Nephron progenitor cell (in vitro differentiated cells): ENCODE results near the gene RAB6A.
A peak's percentile ranks its signal among the peaks of the same experiment; 100 is the strongest.

Experiments
- DNase-seq: peaks from one replicate; pipeline ENCODE4 v3.0.0; 2021
- H3K27ac Mint-ChIP-seq: 2 replicates; pipeline ENCODE4 v1.8.0; 2021; ENCODE audit warnings: mild to moderate bottlenecking, moderate library complexity, mixed read lengths
- H3K27me3 Mint-ChIP-seq: 2 replicates; pipeline ENCODE4 v1.8.0; 2021; ENCODE audit warnings: mild to moderate bottlenecking, low read depth, mixed read lengths; ENCODE audit not compliant: poor library complexity
- H3K36me3 Mint-ChIP-seq: 2 replicates; pipeline ENCODE4 v1.8.0; 2021; ENCODE audit warnings: low read depth, mixed read lengths
- H3K4me1 Mint-ChIP-seq: 2 replicates; pipeline ENCODE4 v1.8.0; 2021; ENCODE audit warnings: mixed read lengths
- H3K4me3 Mint-ChIP-seq: 2 replicates; pipeline ENCODE4 v1.8.0; 2021; ENCODE audit warnings: mild to moderate bottlenecking, moderate library complexity, mixed read lengths
- H3K9me3 Mint-ChIP-seq: 2 replicates; pipeline ENCODE4 v1.8.0; 2021; ENCODE audit warnings: mild to moderate bottlenecking, moderate library complexity, mixed read lengths
- TF ChIP-seq, protein P1 (sequence below): fragments of 200-600 bp; sonication (generic); IDR thresholded peaks from 2 replicates; pipeline ENCODE4 v1.5.0; 2021; ENCODE audit warnings: antibody characterized with exemption

Gene RAB6A

DNA sequence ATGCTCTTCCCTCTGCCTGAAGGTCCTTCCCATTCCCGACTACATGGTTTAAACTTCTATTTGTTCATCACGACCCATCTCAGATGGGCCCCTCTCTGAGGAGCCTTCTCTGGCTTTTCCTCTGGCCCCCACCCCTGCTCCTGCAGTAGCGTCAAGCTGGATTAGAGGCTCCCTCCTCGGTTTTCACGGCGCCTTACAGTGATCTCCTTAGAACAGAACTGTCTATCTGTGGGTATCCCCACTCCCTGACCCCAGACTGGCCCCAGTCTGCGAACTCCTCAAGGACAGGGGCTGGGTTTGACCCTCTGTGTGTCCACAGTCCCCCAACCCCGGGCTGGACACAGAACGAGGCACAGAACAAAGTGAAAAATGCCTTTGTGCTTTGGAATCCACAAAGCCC, 111.7 kb downstream of the RAB6A start:
- Mint-ChIP-seq H3K27ac (no peak overlapping the region), H3K4me1 (peaks cover 75% of the 10 kb centered on the region), H3K9me3 (no peaks in the 10 kb centered on the region), H3K27me3 (peaks cover 27% of the 10 kb centered on the region), H3K4me3 (peak overlapping the region; percentile 48), H3K36me3 (no peaks in the 10 kb centered on the region)
- no peak for DNase-seq
- TF ChIP-seq, protein P1, sequence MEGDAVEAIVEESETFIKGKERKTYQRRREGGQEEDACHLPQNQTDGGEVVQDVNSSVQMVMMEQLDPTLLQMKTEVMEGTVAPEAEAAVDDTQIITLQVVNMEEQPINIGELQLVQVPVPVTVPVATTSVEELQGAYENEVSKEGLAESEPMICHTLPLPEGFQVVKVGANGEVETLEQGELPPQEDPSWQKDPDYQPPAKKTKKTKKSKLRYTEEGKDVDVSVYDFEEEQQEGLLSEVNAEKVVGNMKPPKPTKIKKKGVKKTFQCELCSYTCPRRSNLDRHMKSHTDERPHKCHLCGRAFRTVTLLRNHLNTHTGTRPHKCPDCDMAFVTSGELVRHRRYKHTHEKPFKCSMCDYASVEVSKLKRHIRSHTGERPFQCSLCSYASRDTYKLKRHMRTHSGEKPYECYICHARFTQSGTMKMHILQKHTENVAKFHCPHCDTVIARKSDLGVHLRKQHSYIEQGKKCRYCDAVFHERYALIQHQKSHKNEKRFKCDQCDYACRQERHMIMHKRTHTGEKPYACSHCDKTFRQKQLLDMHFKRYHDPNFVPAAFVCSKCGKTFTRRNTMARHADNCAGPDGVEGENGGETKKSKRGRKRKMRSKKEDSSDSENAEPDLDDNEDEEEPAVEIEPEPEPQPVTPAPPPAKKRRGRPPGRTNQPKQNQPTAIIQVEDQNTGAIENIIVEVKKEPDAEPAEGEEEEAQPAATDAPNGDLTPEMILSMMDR: no peak

DNA sequence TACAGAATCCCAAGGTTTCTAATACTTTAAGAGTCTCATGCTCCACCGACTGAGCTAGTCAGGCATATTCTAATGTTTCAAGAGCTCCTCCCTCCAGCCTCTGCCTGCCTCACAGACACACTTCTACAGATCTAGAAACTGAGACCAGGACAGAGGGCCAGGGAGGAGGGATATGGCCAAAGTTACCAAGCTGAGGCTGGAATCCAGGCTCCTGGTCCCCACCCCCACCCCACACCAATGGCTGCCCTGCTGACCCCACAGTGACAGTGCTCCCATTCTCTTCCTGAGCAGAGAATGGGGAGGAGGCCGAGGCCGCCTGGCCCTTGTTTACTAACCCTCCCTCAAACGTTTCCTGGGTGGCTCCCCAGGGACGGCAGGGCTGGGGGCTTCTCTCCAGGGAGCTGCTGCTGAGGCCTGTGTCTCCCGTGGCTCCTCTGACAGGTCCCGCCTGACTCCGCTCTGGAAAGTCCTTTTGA, 112.3 kb downstream of the RAB6A start:
- TF ChIP-seq, protein P1: no peak
- Mint-ChIP-seq H3K27me3 (peaks cover 27% of the 10 kb centered on the region), H3K27ac (no peak overlapping the region), H3K4me1 (peaks cover 69% of the 10 kb centered on the region), H3K9me3 (no peaks in the 10 kb centered on the region), H3K4me3 (no peak overlapping the region), H3K36me3 (no peaks in the 10 kb centered on the region)
- DNase-seq: no peak

DNA sequence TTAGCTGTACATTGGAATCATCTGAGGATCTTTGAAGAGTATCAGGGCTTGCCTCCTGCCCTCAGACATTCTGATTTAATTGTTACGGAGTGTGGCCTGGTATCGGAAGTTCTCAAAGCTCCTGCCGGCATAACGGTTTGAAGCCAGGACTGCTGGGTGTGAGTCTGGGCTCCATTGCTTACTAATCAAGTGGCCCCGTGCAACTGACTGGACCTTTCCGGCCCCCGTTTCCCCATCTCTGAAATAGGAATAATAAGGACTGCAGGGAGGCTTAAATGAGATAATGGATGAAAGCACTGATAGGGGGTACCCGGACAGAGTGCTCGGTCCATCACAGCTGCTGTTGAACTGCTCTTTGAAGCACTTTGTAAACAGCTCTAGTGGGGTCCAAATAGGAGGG, 112.8 kb downstream of the RAB6A start:
- Mint-ChIP-seq H3K27me3 (peaks cover 27% of the 10 kb centered on the region), H3K9me3 (no peaks in the 10 kb centered on the region), H3K36me3 (no peaks in the 10 kb centered on the region), H3K4me3 (no peak overlapping the region), H3K27ac (no peak overlapping the region), H3K4me1 (peaks cover 68% of the 10 kb centered on the region)
- no peak for DNase-seq
- TF ChIP-seq, protein P1: no peak

DNA sequence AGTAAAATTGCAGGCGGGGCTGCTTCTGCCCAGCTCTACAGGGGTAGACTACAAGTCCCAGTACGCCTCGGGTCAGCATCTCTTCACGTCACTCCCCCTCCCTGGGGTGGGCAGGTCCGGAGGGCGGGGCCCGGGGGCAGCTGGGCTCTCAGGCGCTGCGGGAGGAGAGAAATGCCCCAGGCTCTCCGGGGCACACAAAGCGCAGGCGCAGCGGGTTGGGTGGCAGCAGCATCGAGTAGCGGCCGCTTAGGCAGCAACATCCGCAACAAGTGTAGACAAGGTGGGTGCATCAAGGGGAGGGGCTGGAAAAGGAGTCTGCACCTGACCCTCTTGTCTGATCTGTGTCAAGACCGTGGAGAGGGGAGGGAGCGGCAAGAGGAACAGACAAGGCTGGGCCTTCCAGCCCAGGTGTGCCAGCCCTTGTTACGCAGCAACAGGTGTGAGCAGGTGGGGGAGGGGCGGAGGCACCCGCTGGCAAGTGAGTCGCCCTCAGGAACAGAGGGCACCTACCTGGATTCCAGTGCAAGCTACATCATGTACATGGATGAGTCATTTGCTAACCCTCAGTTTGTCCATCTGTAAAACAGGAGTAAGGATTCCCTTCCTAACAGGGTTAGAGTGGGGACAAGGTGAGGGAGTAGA, 113.3 kb downstream of the RAB6A start:
- TF ChIP-seq, protein P1: no peak
- H3K27me3 Mint-ChIP-seq: peaks cover 25% of the 10 kb centered on the region
- peaks cover 62% of the 10 kb centered on the region for H3K4me1 Mint-ChIP-seq
- no peaks in the 10 kb centered on the region for H3K36me3 Mint-ChIP-seq
- no peak overlapping the region for H3K27ac Mint-ChIP-seq
- DNase-seq: peak; percentile 82
- peak overlapping the region; percentile 69 for H3K4me3 Mint-ChIP-seq
- no peaks in the 10 kb centered on the region for H3K9me3 Mint-ChIP-seq

DNA sequence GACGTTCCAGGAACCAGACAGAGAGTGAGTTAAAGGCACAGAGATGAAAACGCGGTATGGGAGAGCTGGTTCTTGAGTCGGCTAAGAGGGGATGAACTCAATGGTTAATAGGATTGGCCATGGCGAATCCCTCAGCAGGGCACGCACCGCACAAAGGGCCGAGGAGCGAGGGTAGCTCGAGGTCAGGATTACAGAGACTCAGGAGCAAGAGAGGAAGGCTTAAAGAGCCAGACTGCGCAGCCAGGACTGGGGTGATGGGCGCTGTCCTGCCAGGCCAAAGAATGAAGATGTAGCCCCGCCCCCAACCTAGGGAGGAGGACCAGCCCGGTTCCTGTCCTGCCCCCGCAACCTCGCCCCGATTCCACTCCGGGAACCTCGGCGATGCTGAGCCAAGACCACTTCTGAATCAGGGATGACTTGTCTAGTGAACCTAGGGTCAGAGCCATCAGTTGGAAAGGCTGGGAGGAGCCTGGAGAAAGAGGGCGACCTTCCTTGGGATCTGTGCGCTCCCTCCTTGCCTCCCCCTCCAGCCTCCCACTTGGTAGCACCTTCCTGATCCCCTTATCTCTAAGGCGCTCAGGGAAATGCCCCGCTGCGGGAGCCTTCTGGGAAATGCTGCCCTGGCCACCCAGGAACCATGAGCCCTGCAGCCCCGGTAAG, 114.8 kb downstream of the RAB6A start, which contains the start of gene PLEKHB1:
Gene PLEKHB1 (plus strand): TSS at position 610 of the 660 bp plus-strand sequence. CDS start 28 bp downstream, at position 638.
- peak; percentile 57 for DNase-seq
- Mint-ChIP-seq H3K4me1 (peaks cover 49% of the 10 kb centered on the region), H3K27ac (no peak within 1 kb of the TSS), H3K4me3 (peak within 1 kb of the TSS; percentile 71), H3K36me3 (no peaks in the 10 kb centered on the region), H3K9me3 (no peaks in the 10 kb centered on the region), H3K27me3 (peaks cover 17% of the 10 kb centered on the region)
- TF ChIP-seq, protein P1: no peak
